Omental fat pad (tissue), 4 donors: ENCODE measurements around the gene LPGAT1. TPM values are rescaled to one million over a fixed set of nuclear protein-coding genes. Genes with fewer than 3 reads are reported as not detected.

Experiments
- ATAC-seq: fragments of 150-250 bp; one replicate; pipeline ENCODE4 v1.9.1; 2016; ENCODE audit warnings: mild to moderate bottlenecking, moderate library complexity; ENCODE audit not compliant: low FRiP score
- DNase-seq: peaks from one replicate; pipeline ENCODE4 v3.0.0-alpha.2; 2019; ENCODE audit warnings: low spot score
- total RNA-seq, 4 donors: library from RNA; depleted of rRNA; stranded (reverse); fragments of >200 nt; gene quantifications; one replicate each; pipeline ENCODE4 v1.1.0, GENCODE V29; 2016
- TF ChIP-seq, protein P1 (sequence below), 3 donors: fragments of 450-650 bp; IDR thresholded peaks; one replicate each; pipeline ENCODE4 v1.5.1; 2016 to 2017; ENCODE audit warnings: antibody characterized with exemption in 3 of 3, mild to moderate bottlenecking in 3 of 3, moderate library complexity in 2 of 3

Gene LPGAT1
- total RNA-seq, 4 donors from 2014 or later = 46.8 to 70.9 (median 48.9) TPM

DNA sequence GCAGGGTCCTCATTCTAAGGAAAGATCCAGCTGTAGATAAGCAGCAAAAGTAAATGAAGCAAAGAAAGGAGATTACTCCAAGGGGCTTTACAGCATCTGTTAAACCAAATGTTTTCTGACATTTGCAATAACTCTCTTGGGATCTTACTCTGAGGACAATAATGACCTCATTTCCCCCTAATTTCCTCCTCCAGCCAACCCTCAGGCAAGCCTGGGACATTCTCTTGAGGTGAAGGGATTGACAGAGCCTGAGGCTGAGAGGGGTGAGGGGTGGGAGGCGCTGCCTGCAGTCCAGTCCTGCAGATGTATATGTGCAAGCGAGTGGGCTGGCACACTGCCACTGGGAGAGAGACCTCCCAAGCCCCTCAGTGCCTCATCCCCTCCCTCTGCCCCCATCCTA is 114.6 kb downstream of the LPGAT1 start:
- TF ChIP-seq, protein P1, sequence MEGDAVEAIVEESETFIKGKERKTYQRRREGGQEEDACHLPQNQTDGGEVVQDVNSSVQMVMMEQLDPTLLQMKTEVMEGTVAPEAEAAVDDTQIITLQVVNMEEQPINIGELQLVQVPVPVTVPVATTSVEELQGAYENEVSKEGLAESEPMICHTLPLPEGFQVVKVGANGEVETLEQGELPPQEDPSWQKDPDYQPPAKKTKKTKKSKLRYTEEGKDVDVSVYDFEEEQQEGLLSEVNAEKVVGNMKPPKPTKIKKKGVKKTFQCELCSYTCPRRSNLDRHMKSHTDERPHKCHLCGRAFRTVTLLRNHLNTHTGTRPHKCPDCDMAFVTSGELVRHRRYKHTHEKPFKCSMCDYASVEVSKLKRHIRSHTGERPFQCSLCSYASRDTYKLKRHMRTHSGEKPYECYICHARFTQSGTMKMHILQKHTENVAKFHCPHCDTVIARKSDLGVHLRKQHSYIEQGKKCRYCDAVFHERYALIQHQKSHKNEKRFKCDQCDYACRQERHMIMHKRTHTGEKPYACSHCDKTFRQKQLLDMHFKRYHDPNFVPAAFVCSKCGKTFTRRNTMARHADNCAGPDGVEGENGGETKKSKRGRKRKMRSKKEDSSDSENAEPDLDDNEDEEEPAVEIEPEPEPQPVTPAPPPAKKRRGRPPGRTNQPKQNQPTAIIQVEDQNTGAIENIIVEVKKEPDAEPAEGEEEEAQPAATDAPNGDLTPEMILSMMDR (IDR thresholded peaks at IDR 0.05) = no peak
- ATAC-seq (no peak), DNase-seq (no peak)

DNA sequence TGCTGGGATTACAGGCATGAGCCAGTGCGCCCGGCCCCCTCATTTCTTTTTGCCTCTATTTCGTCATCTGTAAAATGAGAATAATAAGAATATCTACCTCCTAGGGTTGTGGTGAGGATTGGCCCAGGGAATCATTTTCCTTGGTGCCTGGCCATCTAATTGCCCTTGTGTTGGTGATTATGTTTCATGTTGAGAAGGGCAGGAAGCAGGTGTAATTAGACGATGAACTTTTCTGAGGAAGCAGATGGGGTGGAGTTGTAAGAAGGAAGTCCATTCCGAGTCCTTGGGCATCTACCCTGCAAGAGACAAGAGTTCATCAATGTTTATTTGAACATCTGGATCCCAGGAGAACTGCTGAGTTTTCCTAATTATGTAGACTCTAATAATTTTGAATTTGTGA is 116.4 kb downstream of the LPGAT1 start:
- no peak for ATAC-seq
- TF ChIP-seq, protein P1 (IDR thresholded peaks at IDR 0.05) = no peak
- no peak for DNase-seq

DNA sequence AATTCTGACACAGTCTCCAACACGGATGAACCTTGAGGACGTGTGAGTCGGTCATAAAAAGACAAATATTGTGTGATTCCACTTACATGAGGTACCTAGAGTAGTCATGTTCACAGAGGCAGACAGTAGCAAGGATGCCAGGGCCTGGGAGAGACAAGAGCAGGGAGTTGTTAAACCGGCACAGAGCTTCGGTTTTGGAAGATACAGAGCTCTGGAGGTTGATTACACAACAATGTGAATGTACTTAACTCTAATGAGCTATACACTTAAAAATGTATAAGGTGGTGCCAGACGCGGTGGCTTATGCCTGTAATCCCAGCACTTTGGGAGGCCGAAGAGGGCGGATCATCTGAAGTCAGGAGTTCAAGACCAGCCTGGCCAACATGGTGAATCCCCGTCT is 117.3 kb downstream of the LPGAT1 start:
- TF ChIP-seq, protein P1 (IDR thresholded peaks at IDR 0.05) = no peak
- ATAC-seq (no peak), DNase-seq (no peak)

DNA sequence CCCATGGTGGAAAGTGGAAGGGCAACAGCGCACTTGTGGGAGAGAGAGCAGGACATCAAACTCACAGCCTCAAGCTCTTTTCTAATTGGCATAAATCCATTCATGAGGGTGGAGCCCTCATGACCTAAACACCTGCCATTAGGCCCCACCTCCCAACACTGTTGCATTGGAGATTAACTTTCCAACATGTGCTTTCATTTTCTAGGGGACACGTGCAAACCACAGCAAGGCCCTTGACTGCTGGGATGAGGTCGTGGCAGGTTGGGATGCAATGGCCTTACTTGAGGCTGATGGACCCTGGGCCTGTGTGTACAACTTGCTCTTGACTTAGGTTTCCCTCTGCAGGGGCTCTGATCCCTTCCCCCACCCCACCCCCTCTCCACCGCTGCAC is 119.3 kb downstream of the LPGAT1 start:
- ATAC-seq (no peak), DNase-seq (no peak)
- TF ChIP-seq, protein P1 (IDR thresholded peaks at IDR 0.05) = no peak

DNA sequence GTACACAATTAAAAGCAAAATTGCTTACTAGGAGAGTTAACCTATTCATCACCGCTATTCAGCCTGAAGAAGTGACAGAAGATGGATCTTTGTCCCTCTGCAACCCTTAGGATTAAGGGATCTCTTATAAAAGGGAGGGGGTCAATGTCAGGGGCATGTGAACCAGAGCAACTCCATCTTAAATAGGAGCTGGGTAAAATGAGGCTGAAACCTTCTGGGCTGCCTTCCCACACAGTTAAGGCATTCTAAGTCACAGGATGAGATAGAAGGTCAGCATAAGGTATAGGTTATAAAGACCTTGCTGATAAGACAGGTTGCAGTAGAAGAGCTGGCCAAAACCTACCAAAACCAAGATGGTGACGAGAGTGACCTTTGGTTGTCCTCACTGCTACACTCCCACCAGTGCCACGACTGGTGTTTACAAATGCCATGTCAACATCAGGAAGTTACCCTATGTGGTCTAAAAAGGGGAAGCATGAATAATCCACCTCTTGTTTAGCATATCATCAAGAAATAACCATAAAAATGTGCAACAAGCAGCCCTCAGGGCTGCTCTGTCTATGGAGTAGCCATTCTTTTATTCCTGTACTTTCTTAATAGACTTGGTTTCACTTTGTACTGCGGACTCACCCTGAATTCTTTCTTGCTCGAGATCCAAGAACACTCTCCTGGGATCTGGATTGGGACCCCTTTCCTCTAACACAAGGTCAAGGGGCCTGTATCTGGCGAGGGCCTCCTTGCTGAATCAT is 119.8 kb downstream of the LPGAT1 start:
- TF ChIP-seq, protein P1 (IDR thresholded peaks at IDR 0.05) = no peak
- no peak for ATAC-seq
- DNase-seq = no peak

DNA sequence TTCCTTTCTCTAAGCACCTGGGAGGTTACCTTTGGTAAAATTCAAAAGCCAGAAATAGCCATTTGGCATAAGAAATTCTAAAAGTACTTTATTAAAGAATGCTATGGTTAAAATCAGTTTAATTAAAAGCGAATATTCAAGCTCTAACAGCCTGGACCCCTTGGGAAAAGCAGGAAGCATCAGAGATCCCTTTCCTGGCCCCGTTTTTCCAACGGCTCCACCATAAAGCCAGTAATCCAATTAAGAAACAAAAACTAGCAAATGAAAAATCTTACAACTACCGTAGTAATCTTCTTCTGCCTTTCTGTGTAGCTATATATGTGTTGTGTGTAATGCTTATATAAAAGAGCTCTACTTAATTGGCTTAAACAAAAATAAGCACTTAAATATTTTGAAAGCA is 121.6 kb downstream of the LPGAT1 start:
- ATAC-seq (no peak), DNase-seq (no peak)
- TF ChIP-seq, protein P1 (IDR thresholded peaks at IDR 0.05) = no peak

DNA sequence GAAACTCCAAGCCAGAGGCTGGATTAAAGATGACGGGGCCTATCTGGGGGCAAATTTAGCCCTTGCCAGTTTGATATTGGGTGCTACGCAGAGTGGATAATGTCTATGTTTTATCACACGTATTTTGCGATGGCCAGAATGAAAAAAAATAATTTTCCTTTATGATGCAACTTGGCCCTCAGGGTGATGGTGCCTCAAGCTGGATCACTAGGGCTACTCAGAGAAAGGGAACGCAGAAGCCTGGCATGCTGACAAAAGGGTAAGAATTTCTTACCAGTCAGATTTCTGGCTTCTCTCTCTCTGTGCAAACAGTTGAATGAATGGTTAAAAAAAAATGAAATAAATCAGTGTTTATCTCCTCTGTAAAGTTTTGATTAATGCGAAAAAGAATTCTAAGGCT is 122.6 kb downstream of the LPGAT1 start:
- no peak for DNase-seq
- TF ChIP-seq, protein P1 (IDR thresholded peaks at IDR 0.05) = no peak
- ATAC-seq = no peak
